Brain pericyte (primary cell): ENCODE results near the gene SEC16A.

Experiments
- DNase-seq: peaks from one replicate; pipeline ENCODE4 v3.0.0-alpha.2; 2012; ENCODE audit warnings: low read depth, low spot score

SEC16A gene

GRCh38 chr9:136399176-136400037, 83.4 kb downstream of the SEC16A start:
- DNase-seq, result no peak

DNA sequence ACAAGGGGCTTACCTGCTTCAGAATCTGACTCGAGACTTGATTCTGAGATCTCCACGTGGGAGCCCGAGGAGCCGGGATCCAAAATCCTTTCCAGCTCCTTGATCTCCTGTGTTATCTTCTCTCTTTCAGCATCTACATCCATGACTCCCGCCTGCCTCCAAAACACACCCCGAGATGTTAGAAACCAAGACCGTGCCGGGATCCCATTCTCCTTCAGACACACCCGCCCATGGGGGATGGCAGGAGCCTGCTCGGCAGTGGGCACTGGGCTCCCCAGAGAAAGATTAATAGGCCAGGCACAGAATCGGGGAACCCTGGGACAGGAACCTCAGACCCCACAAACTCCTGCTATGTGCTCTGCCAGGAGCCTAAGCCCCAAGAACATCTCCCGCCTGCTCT, 84.6 kb downstream of the SEC16A start:
- DNase-seq, result no peak

- no peak for DNase-seq
Observed at GRCh38 chr9:136397643-136398042, 85.2 kb downstream of the SEC16A start.

GRCh38 chr9:136396219-136396515, 86.7 kb downstream of the SEC16A start:
- no peak for DNase-seq

DNA sequence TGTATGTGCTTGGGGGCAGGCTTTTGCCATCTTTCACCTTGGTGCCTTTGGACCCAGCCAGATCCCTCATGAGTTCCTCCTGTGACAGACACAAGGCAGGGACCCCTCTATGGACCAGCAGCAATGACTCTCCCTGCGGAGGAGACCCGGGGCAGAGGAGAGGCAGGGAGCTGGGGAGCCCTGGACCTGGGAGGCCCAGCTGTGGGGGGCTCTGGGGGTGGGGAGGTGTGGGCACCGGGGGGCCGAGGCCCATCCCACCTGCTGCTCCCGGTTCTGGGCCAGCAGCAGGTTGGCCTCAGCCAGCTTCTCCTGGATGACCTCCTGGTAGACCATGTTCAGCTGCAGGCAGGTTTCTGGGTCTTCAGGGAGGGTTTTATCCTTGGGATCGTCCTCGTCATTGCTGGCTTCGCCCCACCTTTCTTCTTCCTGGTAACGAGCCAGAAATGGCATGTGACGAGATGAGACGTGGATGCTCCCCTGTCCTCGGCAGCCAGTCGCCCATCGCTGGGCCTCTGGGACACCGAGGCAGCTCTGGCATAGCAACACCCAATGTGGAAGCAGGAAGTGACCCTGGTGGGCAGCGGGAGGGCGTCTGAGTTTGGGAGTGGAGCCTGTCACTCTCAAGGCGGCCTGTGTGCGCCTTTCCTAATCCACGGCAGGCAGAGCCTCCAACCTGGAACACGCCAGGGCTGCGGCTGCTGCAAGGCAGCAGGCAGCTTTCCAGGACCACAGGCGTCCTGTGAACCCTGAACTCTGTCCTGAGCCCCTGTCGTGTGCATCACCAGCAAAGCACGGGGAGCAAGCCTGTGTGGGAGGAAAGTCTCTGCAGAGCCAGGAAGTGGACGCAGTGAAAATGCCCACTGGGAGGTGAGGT, 87.3 kb downstream of the SEC16A start:
- DNase-seq, result no peak

GRCh38 chr9:136395020-136395340, 87.9 kb downstream of the SEC16A start:
- no peak for DNase-seq

GRCh38 chr9:136394312-136395019, 88.4 kb downstream of the SEC16A start:
- DNase-seq, result no peak

DNA sequence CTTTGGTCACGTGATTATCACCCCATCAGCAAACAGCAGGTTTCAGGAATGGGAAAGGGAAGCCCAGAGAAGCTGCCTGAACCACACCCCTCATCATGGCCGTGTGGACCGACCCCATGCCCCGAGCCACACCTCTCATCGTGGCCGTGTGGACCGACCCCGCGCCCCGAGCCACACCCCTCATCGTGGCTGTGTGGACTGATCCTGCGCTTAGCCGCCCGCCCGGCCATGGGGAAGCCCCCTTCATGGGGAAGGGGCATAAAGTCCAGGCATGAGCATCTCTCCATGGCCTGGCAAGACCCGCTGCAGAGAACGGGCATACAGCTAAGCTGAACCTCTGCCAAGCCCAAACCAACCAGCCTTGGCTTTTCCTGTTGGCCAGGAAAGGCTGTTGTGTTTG, 89.3 kb downstream of the SEC16A start:
- DNase-seq, result no peak

GRCh38 chr9:136392538-136393449, 90.0 kb downstream of the SEC16A start:
- no peak for DNase-seq

DNA sequence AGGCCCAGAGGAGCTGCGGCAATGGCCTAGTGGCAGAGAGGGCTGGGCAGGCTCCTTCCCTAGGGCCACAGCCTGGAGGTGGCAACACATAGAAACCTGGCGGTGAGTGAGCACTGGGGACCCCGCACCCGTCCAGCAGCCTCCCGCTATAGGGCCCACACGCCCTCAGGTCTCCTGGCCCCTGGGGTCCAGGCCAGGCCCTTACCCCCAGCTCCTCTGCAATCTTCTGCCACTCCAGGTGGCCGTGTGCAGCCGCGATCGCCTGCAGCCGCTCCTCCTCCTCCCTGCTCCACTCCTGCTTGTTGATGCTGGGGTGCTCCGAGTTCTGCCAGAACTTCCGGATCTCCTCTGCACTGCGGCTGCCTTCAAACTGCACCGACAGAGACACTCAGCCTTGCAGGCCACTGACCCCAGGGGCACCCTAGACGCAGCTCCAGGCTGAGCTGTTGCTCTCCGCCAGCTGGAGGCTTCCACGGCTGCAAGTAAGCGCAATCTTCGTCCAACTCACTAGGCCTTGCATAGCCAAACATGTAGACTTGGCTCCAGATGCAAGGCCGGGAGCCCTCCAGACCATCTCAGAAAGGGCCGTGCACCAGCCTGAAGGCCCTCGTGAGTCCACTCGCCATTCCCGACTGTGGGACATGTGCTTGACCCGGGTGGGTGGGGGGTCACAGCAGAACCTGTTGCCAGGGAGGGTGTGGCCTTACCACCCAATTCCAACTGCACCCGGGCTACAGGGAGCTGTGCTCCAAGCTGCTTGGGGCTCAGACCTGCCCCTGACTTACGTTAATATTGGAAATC, 90.9 kb downstream of the SEC16A start:
- no peak for DNase-seq
